Stimulated activated CD4-positive, alpha-beta T cell treated with anti-CD3 and anti-CD28 coated beads, Interleukin-4, amount 100 ng/mL, for 1 hour (primary cell): ENCODE data around the gene CACNB1.
A peak's percentile ranks its signal among the peaks of the same experiment; 100 is the strongest.

Experiments used
- DNase-seq: peaks from one replicate; pipeline ENCODE4 v3.0.0-alpha.2; 2020

Gene CACNB1

DNA sequence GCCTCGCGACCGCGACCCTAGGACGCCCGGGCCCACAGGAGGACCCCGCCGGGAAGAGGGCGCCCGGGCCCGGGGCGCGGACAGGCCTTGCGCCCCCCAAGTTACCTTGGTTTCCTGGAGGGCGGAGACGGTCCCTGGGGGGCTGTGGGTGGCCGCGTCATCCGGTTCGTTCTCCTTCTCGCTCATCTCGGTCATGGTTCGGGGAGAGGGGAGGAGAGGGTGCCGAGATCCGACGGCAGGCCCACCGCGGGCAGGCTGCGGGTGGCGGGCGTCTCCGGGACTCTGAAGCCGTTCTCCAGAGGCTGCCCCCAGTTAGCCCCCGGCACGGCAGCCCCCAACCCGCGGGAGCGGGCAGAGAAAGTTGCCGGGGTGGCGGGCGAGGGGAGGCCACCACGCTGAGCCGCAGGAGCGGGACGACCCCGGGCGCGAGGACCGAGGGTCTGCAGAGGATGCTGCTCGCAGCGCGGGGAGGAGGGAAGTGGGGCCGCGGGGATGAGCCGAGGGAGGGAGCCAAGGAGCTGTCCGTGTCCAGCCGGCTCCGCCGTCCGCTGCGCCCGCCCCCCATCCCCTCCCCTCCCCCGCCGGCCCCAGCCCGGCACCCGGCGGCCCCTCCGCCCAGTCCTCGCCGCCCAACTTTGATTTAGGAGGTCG is 28.0 kb upstream of the CACNB1 start, which contains the start of gene STAC2:
STAC2 (minus strand) TSS at position 638 of the 651 bp plus-strand sequence; CDS start at position 195, 443 bp downstream.
- no peak for DNase-seq

GRCh38 chr17:39224778-39225307 is 27.4 kb upstream of the CACNB1 start:
- DNase-seq = no peak

- no peak for DNase-seq
Measured at GRCh38 chr17:39223907-39224777, 26.7 kb upstream of the CACNB1 start.

- DNase-seq = no peak
Measured at GRCh38 chr17:39222866-39223834, 25.7 kb upstream of the CACNB1 start.

- DNase-seq = no peak
Measured at GRCh38 chr17:39222151-39222550, 24.7 kb upstream of the CACNB1 start.

DNA sequence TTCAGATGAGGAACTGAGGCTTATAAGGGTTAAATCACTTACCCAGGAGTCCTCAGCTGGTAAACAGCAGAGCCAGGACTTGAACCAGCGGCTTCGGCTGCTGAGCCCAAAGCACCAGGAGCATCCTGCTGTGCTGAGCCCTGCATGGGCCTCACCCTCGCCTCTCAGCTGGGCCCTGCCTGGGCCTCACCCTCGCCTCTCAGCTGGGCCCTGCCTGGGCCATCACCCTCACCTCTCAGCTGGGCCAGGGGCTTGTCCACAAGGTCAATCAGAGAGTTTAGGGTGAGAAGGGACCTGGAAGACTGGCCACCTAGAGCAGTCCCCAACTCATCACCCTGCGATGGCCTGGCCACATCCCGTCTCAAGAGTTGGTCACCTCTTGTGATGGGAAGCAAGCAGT is 24.1 kb upstream of the CACNB1 start:
- no peak for DNase-seq

DNA sequence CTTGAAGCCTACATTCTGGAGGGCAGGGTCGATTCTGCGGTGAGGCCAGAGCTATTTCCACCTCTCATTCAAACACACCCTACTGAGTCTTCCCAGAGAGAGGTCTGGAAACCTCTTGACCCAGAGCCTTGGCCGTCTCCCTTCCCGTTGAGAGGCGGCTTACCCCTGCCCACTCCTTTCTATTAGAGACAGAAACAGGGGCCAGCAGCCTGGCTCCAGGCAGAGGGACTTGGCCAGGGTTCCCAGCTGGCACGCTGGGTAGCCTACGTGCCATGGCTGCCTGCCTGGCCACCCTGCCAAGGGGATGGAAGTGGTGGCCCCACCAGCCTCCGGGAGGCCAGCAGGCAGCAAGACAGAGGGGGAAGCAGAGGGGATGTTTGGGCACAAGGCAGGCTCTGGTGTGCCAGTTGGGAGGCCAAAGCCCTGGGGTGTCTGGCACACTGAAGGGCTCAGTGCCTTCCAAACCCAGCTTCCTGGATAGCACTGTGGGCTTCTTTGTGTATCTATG is 22.2 kb upstream of the CACNB1 start:
- no peak for DNase-seq

- DNase-seq = no peak
Measured at GRCh38 chr17:39218906-39219305, 21.4 kb upstream of the CACNB1 start.

DNA sequence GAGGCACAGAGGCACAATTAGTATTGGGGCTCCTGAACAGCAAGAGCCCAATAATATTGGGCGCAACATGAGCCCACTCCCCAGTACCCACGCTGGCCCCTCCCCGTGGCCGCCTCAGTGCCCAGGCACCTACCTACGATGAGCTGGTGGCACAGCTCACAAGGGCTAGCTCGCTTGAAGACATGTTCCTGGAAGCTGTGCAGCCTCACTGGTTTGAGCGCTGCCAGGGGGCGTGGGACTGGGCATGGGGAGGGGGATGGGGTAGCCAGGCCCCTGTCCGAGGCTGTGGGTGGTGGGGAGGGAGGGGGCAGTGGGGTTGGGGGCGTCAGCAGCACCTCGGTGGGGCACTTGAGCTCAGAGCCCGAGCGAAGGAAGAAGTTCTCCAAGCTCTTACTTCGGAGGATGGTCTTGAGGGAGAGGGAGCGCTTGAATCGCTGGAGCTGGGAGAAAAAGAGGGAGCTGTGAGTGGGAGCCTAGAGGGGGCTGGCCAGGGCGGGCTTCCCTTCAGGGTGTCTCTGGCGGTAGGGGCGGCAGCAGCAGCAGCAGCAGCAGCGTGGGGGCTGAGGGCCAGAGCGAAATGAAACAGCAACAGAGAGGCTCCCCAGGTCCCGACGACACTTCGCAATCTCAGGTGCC is 20.4 kb upstream of the CACNB1 start:
- no peak for DNase-seq

GRCh38 chr17:39213852-39214251 is 16.4 kb upstream of the CACNB1 start:
- DNase-seq = no peak

DNA sequence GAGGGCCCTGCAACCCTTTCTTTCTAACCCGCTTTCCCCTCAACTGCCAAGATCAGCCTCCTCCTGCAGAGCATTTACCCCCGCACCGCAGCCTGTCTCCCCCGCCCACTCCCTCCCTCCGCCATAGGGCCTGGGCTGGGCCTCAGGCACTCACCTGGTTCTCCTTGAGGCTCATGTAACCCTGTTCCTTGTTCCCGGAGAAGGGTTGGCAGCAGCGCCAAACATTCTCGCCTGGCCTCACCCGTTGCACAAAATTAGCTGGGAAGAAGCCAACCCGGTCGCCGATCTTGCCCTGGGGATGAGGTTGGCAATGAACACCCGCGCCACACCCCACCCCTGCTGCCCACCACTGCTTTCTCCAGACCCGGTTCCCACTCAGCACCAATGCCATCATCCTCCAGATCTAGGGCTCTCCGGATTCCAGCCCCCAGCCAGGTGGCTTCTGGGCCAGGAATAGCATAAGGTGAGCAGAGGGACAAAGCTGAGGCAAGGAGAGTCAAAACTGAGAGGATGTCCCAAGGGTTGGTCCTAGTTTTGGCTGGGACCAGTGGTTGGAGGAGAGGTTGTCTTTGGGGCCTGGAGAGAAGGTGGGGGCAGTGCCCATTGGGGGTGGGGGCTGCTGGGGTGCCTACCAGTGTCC is 15.5 kb upstream of the CACNB1 start:
- DNase-seq = no peak

GRCh38 chr17:39212195-39212810 is 14.8 kb upstream of the CACNB1 start:
- no peak for DNase-seq

DNA sequence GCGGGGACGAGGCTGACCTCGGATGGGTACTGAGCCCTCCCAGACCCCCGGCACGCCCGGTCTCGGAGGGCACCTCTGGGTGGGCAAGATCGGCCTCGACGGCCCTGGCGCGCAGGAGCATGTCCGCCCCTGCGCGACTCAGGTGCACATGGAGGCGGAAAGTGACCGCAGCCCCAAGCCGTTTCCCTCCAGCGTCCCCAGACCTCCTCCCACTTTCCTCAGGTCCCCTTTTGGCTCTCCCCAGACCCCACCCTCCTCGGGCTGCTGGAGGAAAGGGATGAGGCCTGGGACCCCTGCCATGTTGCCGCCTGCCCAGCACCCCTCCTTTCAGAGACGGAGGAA is 12.6 kb upstream of the CACNB1 start:
- no peak for DNase-seq

DNA sequence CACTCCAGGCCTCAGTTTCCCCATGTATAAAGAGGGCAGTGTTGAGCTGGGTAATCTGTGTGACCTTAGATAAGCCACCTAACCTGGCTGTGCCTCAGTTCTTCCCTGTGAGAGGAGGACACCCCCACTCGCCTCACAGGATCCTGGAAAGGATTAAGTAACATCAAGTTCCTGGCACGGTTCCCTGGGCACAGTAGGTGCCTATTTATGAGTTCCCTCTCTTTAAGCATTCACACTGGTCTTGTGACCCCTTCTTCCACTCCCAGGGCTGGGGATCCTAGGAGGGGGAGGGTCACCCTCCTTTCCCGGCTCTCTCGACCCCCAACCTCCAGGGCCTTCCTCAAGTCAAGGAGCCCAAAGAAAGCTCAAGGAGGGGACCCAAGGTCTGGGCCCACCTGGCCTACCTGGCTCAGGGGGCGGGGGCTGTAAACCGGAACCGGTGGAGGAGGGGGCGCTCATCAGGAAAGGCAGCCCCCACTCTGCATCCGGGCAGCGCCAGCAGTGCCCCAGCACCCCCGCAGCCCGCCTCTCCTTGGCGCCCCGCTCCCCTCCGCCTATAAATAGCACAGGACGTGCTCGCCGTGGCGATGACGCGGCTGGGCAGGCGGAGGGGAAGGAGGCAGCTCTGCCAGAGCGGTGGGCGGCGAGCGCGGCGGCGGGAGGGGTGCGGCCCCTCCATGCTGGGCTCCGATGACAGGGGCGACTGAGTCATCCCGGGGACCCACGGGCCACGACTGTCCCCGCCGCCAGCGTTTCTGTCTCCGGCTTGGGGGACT is 12.0 kb upstream of the CACNB1 start:
- DNase-seq = peak; percentile 75

DNA sequence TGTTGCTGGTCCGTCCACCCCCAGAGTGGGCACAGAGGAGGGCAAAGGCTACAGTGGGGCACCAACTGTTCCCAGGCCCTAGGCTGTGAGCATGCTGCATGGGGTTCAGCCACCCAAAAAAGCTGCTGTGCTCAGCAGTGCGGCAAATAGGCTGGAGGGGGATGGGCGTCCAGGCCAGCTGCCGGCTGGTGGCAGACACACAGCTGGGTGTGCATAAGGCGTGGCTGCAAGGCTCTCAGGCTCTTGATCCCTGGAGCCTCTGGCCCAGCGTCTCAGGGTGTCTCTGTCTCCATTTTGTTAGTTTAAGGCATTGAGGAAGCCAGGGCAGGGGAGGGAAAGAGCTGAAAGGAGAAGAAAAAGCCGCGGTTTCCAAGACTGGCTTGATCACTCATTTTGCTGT is 11.4 kb upstream of the CACNB1 start:
- DNase-seq = no peak

DNA sequence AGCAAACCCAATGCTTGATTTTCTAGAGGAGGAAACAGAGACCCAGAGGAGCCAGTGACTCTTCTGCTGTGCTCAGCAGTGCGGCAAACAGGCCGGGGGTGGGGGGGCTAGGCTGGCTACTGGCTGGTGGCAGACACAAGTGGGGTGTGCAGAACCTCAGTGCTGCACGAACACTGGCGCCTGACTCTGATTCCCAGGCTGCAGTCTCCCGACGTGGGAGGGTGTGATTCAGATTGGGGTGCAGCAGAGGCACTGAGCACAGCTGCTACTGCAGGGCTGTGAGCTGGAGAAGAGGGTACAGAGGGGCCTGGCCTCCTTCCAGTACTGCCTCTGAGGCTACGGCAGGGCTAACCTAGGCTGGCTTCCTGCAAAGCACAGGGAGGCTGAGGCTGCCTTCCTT is 10.7 kb upstream of the CACNB1 start:
- peak; percentile 24 for DNase-seq

DNA sequence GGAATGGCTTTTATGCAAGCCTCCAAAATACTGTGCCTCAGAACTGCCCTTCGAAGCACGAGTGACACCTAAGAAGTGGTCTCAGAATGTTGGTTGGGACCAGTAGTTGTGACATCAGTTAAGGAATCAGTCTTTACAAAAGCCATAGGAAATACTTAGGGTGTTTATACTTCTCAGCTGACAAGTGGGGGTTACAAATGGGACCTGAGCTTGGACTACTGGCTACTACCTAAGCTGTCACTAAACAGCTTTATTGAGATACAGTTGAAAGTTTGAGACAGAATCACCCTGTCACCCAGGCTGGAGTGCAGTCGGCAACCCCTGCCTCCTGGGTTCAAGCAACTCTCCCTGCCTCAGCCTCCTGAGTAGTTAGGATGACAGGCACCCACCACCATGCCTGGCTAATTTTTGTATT is 7.7 kb upstream of the CACNB1 start:
- no peak for DNase-seq

DNA sequence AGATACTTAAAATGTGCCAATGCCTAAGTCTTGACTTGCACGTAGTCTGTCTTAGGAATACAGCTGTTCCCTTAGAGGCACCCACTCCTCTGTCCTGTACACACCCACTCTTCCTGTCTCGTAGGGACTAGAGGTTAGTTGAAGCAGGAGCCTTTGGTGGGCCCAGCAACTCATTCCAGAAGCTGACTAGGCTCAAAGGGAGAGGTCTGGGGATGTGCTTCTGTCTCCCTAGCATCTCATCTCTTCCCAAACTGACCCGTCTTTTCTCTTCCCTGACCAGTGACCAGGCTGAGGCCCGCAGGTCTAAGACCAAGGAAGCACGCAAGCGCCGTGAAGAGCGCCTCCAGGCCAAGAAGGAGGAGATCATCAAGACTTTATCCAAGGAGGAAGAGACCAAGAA is 6.8 kb upstream of the CACNB1 start:
- no peak for DNase-seq

GRCh38 chr17:39200957-39201510 is 3.6 kb upstream of the CACNB1 start:
- no peak for DNase-seq
